GM18517 (cell line): Measurements from ENCODE around the gene FGFR2.

ENCODE experiments used
- ATAC-seq: cut with Tn5 transposase; IDR thresholded peaks from one replicate; pipeline ENCODE4 v1.9.1; 2021; ENCODE audit warnings: mild to moderate bottlenecking, moderate library complexity; ENCODE audit not compliant: unreplicated experiment

Gene FGFR2

GRCh38 chr10:121459622-121460453 lies 138.4 kb downstream of the FGFR2 start:
- no peak for ATAC-seq

- no peak for ATAC-seq
Observed at GRCh38 chr10:121459279-121459621, 139.0 kb downstream of the FGFR2 start.

GRCh38 chr10:121457729-121458128 lies 140.5 kb downstream of the FGFR2 start:
- no peak for ATAC-seq

GRCh38 chr10:121455377-121455776 lies 142.9 kb downstream of the FGFR2 start:
- no peak for ATAC-seq

GRCh38 chr10:121454781-121455180 lies 143.5 kb downstream of the FGFR2 start:
- no peak for ATAC-seq

- ATAC-seq: no peak
Observed at GRCh38 chr10:121453160-121453559, 145.1 kb downstream of the FGFR2 start.

GRCh38 chr10:121452581-121452980 lies 145.7 kb downstream of the FGFR2 start:
- no peak for ATAC-seq

GRCh38 chr10:121450247-121450646 lies 148.0 kb downstream of the FGFR2 start:
- no peak for ATAC-seq

GRCh38 chr10:121449482-121449924 lies 148.7 kb downstream of the FGFR2 start:
- ATAC-seq: peak; percentile 14

GRCh38 chr10:121448766-121449421 lies 149.3 kb downstream of the FGFR2 start:
- peak; percentile 98 for ATAC-seq

GRCh38 chr10:121444520-121445165 lies 153.6 kb downstream of the FGFR2 start:
- no peak for ATAC-seq

- no peak for ATAC-seq
Observed at GRCh38 chr10:121442086-121442935, 155.9 kb downstream of the FGFR2 start.

GRCh38 chr10:121440461-121440860 lies 157.8 kb downstream of the FGFR2 start:
- ATAC-seq: no peak

- ATAC-seq: no peak
Observed at GRCh38 chr10:121438333-121438732, 159.9 kb downstream of the FGFR2 start.

- ATAC-seq: no peak
Observed at GRCh38 chr10:121437596-121437995, 160.6 kb downstream of the FGFR2 start.

- no peak for ATAC-seq
Observed at GRCh38 chr10:121436630-121437341, 161.5 kb downstream of the FGFR2 start.

- no peak for ATAC-seq
Observed at GRCh38 chr10:121436281-121436629, 162.0 kb downstream of the FGFR2 start.

GRCh38 chr10:121435099-121435875 lies 163.0 kb downstream of the FGFR2 start:
- ATAC-seq: no peak

- ATAC-seq: no peak
Observed at GRCh38 chr10:121433965-121434364, 164.3 kb downstream of the FGFR2 start.

- ATAC-seq: no peak
Observed at GRCh38 chr10:121428867-121429266, 169.4 kb downstream of the FGFR2 start.
